Body of pancreas (tissue), 4 donors: ENCODE data around the gene EML4.
"Not testable (repeated sequence)": the region's sequence is repeated elsewhere in the genome, so short reads cannot be mapped to it uniquely, and the experiment has no call there.

Source experiments
- POLR2A ChIP-seq, 3 donors: fragments of 450-650 bp; IDR thresholded peaks; one replicate each; pipeline ENCODE4 v1.6.1; 2016; ENCODE audit warnings: antibody characterized with exemption in 3 of 3, mild to moderate bottlenecking in 2 of 3
- TF ChIP-seq, protein P1 (sequence below), 7 experiments: fragments of 450-650 bp in 4 of 7; fragments of 200-600 bp in 3 of 7; sonication (generic) in 3 of 7; IDR thresholded peaks; one replicate each; pipeline ENCODE4 v1.5.1; 2016 to 2019; ENCODE audit warnings: antibody characterized with exemption in 7 of 7

DNA sequence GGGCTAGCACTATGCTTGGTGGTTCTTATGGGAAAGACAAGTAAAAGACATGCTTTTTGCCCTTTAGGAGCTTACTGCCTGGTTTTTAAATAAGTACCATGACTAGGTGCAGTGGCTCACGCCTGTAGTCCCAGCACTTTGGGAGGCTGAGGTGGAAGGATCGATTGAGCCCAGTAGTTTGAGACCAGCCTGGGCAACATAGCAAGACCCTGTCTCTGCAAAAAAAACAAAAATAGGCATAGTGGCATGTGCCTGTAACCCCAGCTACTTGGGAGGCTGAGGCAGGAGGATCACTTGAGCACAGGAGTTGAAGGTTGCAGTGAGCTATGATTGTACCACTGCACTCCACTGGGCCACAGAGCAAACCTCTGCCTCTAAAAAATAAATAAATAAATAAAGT lies 4.3 kb downstream of the EML4 start:
- TF ChIP-seq, protein P1, sequence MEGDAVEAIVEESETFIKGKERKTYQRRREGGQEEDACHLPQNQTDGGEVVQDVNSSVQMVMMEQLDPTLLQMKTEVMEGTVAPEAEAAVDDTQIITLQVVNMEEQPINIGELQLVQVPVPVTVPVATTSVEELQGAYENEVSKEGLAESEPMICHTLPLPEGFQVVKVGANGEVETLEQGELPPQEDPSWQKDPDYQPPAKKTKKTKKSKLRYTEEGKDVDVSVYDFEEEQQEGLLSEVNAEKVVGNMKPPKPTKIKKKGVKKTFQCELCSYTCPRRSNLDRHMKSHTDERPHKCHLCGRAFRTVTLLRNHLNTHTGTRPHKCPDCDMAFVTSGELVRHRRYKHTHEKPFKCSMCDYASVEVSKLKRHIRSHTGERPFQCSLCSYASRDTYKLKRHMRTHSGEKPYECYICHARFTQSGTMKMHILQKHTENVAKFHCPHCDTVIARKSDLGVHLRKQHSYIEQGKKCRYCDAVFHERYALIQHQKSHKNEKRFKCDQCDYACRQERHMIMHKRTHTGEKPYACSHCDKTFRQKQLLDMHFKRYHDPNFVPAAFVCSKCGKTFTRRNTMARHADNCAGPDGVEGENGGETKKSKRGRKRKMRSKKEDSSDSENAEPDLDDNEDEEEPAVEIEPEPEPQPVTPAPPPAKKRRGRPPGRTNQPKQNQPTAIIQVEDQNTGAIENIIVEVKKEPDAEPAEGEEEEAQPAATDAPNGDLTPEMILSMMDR (IDR thresholded peaks at IDR 0.05), result not testable (repeated sequence)
- not testable (repeated sequence) for TF ChIP-seq POLR2A (IDR thresholded peaks at IDR 0.05)
